ENCODE results near the gene COL4A1. TPM values are rescaled to one million over a fixed set of nuclear protein-coding genes. Genes with fewer than 3 reads are reported as not detected.

The COL4A1 gene
- total RNA-seq, 1 donor from 2014 or later = 178 TPM

DNA sequence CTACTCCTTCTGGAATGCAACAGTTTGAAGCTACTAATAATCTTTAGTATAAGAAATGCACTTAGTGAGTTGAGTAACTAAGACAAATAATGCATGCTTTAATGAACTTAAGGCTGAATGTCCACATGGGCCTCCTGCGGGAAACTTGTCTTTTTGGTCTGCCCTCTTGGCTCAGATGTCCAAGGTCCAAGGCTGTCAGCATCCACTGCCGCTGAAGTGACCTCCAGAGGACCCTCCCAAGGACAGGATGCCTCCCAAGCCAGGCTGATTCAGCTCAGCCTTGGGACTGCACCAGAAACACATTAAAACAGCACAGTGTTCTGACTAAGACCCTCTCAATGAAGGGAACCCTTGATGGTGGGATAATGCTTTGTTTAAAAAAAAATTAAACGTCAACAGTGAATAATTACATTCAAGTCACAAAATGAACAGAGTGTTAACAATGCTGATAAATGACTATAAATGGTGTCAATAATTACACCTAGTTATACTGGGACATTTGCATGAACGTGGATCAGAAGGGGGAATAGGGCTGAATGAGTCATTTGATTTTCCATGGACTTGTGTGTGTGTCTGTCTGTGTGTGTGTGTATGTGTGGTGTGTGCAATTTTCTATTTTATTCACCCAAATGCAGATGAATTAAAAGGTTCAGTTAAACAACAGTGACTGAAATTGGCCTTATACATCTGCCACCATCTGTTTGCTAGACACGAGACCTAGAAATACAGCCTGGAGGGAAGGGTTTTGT, 150.5 kb downstream of the COL4A1 start:
- intact Hi-C loops (cut with DNase I) = no loop called here
- TF ChIP-seq CTCF (IDR thresholded peaks at IDR 0.05) = no peak
- no peak for TF ChIP-seq POLR2A (IDR thresholded peaks at IDR 0.05)
- TF ChIP-seq POLR2AphosphoS5 (IDR thresholded peaks at IDR 0.05; ENCODE audit: insufficient read depth in 1 of 2, low read depth in 1 of 2) = no peak
- Histone ChIP-seq H3K27ac (no peak overlapping the region), H3K4me3 (no peak overlapping the region), H3K9me3 (no peaks in the 10 kb centered on the region), H3K4me1 (no peaks in the 10 kb centered on the region), H3K36me3 (peaks cover 0 to 38% of the 10 kb centered on the region in 2 donors), H3K27me3 (no peaks in the 10 kb centered on the region)
- DNase-seq (ENCODE audit: extremely low spot score in 2 of 2) = no peak

GRCh38 chr13:110155072-110155471, 151.9 kb downstream of the COL4A1 start:
- H3K36me3 ChIP-seq = peaks cover 0 to 38% of the 10 kb centered on the region in 2 donors
- H3K4me1 ChIP-seq = no peaks in the 10 kb centered on the region
- H3K9me3 ChIP-seq = no peaks in the 10 kb centered on the region
- no peak for DNase-seq (ENCODE audit: extremely low spot score in 2 of 2)
- intact Hi-C loops (cut with DNase I) = no loop called here
- H3K27me3 ChIP-seq = no peaks in the 10 kb centered on the region
- no peak overlapping the region for H3K4me3 ChIP-seq
- TF ChIP-seq POLR2A (IDR thresholded peaks at IDR 0.05) (no peak), CTCF (IDR thresholded peaks at IDR 0.05) (no peak), POLR2AphosphoS5 (IDR thresholded peaks at IDR 0.05; ENCODE audit: insufficient read depth in 1 of 2, low read depth in 1 of 2) (no peak)
- no peak overlapping the region for H3K27ac ChIP-seq

DNA sequence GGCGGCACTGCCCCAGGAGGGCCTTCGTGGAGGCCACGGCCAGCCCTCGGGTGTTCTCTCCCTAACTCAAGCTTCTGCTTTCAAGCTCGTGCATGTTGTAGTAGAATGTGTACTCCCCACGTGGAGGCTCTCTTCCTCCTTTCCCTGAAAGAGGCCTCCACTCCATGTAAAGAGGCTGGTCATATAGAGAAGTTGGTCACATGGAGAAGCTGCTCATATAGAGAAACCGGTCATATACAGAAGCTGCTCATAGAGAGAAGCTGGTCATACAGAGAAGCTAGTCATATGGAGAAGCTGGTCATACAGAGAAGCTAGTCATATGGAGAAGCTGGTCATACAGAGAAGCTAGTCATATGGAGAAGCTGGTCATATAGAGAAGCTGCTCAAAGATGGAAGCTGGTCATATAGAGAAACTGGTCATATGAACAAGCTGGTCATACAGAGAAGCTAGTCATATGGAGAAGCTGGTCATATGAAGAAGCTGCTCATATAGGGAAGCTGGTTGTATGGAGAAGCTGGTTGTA, 152.5 kb downstream of the COL4A1 start:
- Histone ChIP-seq H3K9me3 (no peaks in the 10 kb centered on the region), H3K36me3 (peaks cover 0 to 34% of the 10 kb centered on the region in 2 donors), H3K27me3 (no peaks in the 10 kb centered on the region), H3K4me3 (no peak overlapping the region), H3K4me1 (no peaks in the 10 kb centered on the region), H3K27ac (no peak overlapping the region)
- intact Hi-C loops (cut with DNase I) = no loop called here
- TF ChIP-seq CTCF (IDR thresholded peaks at IDR 0.05) (no peak), POLR2A (IDR thresholded peaks at IDR 0.05) (no peak), POLR2AphosphoS5 (IDR thresholded peaks at IDR 0.05; ENCODE audit: insufficient read depth in 1 of 2, low read depth in 1 of 2) (no peak)
- no peak for DNase-seq (ENCODE audit: extremely low spot score in 2 of 2)

DNA sequence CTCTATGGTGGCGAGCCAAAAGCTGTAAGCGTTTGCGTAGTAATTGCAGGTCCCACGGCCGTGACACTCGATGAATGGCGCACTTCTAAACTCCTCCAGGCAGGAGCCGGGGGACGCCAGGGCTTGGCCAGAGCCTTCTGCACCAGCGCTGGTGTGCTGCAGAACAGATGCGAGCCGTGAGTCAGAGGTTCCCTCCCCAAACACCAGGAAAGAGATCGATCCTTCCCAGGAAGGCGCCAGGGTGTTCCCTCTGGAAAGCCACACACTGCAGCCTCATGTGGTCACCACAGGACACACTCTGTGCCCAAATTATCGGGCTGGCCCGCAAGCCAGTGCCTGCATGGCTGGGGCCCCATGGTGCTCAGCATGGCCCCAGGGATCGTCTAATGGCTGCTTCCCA, 154.6 kb downstream of the COL4A1 start:
- Histone ChIP-seq H3K27ac (no peak overlapping the region), H3K36me3 (peaks cover 0 to 30% of the 10 kb centered on the region in 2 donors), H3K27me3 (no peaks in the 10 kb centered on the region), H3K4me1 (no peaks in the 10 kb centered on the region), H3K9me3 (no peaks in the 10 kb centered on the region), H3K4me3 (no peak overlapping the region)
- DNase-seq (ENCODE audit: extremely low spot score in 2 of 2) = no peak
- intact Hi-C loops (cut with DNase I) = no loop called here
- no peak for TF ChIP-seq POLR2AphosphoS5 (IDR thresholded peaks at IDR 0.05; ENCODE audit: insufficient read depth in 1 of 2, low read depth in 1 of 2)
- no peak for TF ChIP-seq POLR2A (IDR thresholded peaks at IDR 0.05)
- TF ChIP-seq CTCF (IDR thresholded peaks at IDR 0.05) = no peak

DNA sequence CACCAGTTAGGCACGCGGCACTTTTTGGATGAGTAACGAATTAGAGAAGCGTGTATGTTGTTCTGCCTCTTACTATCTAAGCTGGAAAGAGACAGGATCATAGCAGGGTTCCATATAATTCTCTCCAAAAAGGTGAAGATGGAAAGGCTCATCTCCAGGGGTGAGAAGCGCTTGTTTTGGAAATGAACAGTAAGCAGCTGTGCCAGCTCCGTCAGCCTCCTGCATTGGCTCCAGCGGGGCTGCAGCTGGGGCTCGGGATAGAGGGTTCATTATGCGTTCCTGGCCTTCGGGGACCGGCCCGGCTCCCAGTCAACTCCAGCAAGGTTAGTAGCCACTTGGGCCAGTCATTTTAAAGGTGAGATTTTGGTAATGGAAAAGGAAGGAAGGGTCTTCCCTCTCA, 155.5 kb downstream of the COL4A1 start:
- Histone ChIP-seq H3K36me3 (peaks cover 0 to 30% of the 10 kb centered on the region in 2 donors), H3K9me3 (no peaks in the 10 kb centered on the region), H3K4me1 (no peaks in the 10 kb centered on the region), H3K27ac (no peak overlapping the region), H3K27me3 (no peaks in the 10 kb centered on the region), H3K4me3 (no peak overlapping the region)
- no peak for TF ChIP-seq POLR2AphosphoS5 (IDR thresholded peaks at IDR 0.05; ENCODE audit: insufficient read depth in 1 of 2, low read depth in 1 of 2)
- TF ChIP-seq POLR2A (IDR thresholded peaks at IDR 0.05) = no peak
- TF ChIP-seq CTCF (IDR thresholded peaks at IDR 0.05) = no peak
- intact Hi-C loops (cut with DNase I) = no loop called here
- DNase-seq (ENCODE audit: extremely low spot score in 2 of 2) = no peak

Data from vagina (tissue), 2 donors.